Psoas muscle (tissue), 8 donors: ENCODE data around the gene PDGFC. TPM values are rescaled to one million over a fixed set of nuclear protein-coding genes. Genes with fewer than 3 reads are reported as not detected.

Experiments used
- ATAC-seq, 4 donors: fragments of 200-7000 bp; cut with Tn5 transposase; one replicate each; pipeline ENCODE4 v1.9.1; 2020; ENCODE audit warnings: moderate library complexity in 3 of 4, mild to moderate bottlenecking in 2 of 4
- DNase-seq, 2 donors: peaks; one replicate each; pipeline ENCODE4 v3.0.0-alpha.2; 2020
- H3K27ac ChIP-seq: fragments of 200-600 bp; one replicate; pipeline ENCODE4 v1.8.0; 2022
- H3K27me3 ChIP-seq, 3 donors: fragments of 200-600 bp in 1 of 3; one replicate each; pipeline versions ENCODE4 v1.6.1 to v1.8.0; 2013 to 2022; ENCODE audit warnings: low read length in 2 of 3, mild to moderate bottlenecking in 2 of 3, moderate library complexity in 1 of 3; ENCODE audit not compliant: insufficient read depth in 3 of 3
- H3K36me3 ChIP-seq, 2 donors: fragments of 200-600 bp in 1 of 2; one replicate each; pipeline versions ENCODE4 v1.6.1 to v1.8.0; 2013 to 2022; ENCODE audit warnings: low read depth in 1 of 2, mild to moderate bottlenecking in 1 of 2, moderate library complexity in 1 of 2; ENCODE audit not compliant: insufficient read depth in 1 of 2
- H3K4me1 ChIP-seq: fragments of 200-600 bp; one replicate; pipeline ENCODE4 v1.8.0; 2022
- H3K4me3 ChIP-seq: fragments of 200-600 bp; one replicate; pipeline ENCODE4 v1.8.0; 2022; ENCODE audit warnings: mild to moderate bottlenecking
- H3K9me3 ChIP-seq: fragments of 200-600 bp; one replicate; pipeline ENCODE4 v1.8.0; 2022
- WGBS, 3 donors: extraction: QIAGEN DNeasy Blood & Tissue Kit; methylation state at CpG; one replicate each; pipeline versions ENCODE4 v1.1.6 to v1.1.7; 2013; 5-methylcytosine and 5-hydroxymethylcytosine counted together
- intact Hi-C, 2 donors: fragments of 100-400 bp; cut with DNase I; formaldehyde crosslinking; loops; one replicate each; pipeline versions ENCODE4 v1.11.0 to v1.14.2; 2022
- polyA plus RNA-seq, 3 donors: library from polyadenylated mRNA; stranded (reverse); fragments of 200-250 nt; gene quantifications; one replicate each; pipeline ENCODE4 v1.2.3, GENCODE V29; 2013
- total RNA-seq, 4 donors: library from RNA; stranded (reverse); fragmentation: NEBNext Ultra II Directional in 2 of 4; extraction: Animal tissue kit (Norgen Biotek cat#: 25700) in 2 of 4; gene quantifications; one replicate each; pipeline versions ENCODE4 v1.2.1 to v1.2.4, GENCODE V29; 2021 to 2023
- TF ChIP-seq, protein P1 (sequence below): fragments of 200-600 bp; IDR thresholded peaks from one replicate; pipeline ENCODE4 v1.8.0; 2022; ENCODE audit warnings: antibody characterized with exemption
- donor health status: healthy with polysubstance abuse.
- donor health status: DM: no; HTN: no; CAD: no; lungs with moderate emphysema.
- donor health status: Bipolar disorder and iron deficiency.
- donor health status: healthy.
- donor health status: DM: yes; HTN: yes; CAD: no.
- donor health status: DM: no; HTN: no; CAD: no.
- donor health status: DM: no; HTN: no; CAD: no.
- donor health status: DM: yes; HTN: yes; CAD: no.

Gene PDGFC
- total and polyA plus RNA-seq, 7 donors = 2.2 to 19.8 (median 6.3) TPM

DNA sequence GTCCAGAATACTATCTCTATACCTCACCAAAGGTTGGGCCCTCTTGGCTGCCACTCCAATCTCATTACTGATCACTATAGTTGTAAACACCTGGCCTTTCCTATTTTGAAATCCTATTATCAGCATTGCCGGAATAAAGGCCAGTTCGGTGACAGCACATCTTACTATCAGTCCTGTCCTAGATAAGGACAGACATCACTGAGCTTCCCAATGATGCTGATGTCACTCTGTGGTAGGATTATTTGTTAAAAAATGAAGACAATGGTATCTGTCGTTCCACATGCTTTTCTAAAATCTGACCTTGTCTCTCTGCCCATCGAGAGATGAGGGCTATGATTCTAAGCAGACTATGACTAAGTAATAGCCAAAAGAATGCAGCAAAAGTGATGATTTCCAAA lies 260.4 kb downstream of the PDGFC start:
- H3K27me3 ChIP-seq = no peaks in the 10 kb centered on the region
- no peak overlapping the region for H3K27ac ChIP-seq
- TF ChIP-seq, protein P1, sequence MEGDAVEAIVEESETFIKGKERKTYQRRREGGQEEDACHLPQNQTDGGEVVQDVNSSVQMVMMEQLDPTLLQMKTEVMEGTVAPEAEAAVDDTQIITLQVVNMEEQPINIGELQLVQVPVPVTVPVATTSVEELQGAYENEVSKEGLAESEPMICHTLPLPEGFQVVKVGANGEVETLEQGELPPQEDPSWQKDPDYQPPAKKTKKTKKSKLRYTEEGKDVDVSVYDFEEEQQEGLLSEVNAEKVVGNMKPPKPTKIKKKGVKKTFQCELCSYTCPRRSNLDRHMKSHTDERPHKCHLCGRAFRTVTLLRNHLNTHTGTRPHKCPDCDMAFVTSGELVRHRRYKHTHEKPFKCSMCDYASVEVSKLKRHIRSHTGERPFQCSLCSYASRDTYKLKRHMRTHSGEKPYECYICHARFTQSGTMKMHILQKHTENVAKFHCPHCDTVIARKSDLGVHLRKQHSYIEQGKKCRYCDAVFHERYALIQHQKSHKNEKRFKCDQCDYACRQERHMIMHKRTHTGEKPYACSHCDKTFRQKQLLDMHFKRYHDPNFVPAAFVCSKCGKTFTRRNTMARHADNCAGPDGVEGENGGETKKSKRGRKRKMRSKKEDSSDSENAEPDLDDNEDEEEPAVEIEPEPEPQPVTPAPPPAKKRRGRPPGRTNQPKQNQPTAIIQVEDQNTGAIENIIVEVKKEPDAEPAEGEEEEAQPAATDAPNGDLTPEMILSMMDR = no peak
- no peak overlapping the region for H3K4me3 ChIP-seq
- ATAC-seq (no peak), DNase-seq (no peak)
- no peaks in the 10 kb centered on the region for H3K9me3 ChIP-seq
- no peaks in the 10 kb centered on the region for H3K4me1 ChIP-seq
- H3K36me3 ChIP-seq = no peaks in the 10 kb centered on the region
- intact Hi-C loops = no loop called here
- WGBS, 3 donors = 87 to 93% (median 88%) methylated on average over 4 of the region's 4 CpGs

Other genes starting within 250 kb of the PDGFC start
- 1 to 10 TPM; 1.2 to 5.6 (median 3.0) TPM for gene GLRB, start 104.4 kb upstream of the PDGFC start, total RNA-seq
- 1 to 10 TPM; 1.2 to 3.8 (median 1.4) TPM for gene GLRB, start 104.4 kb upstream of the PDGFC start, polyA plus RNA-seq
- gene GRIA2, start 248.9 kb upstream of the PDGFC start, total RNA-seq = 1 to 10 TPM in 1 of 4 donors, under 1 TPM in 2, not detected in 1; 0.09 to 3.0 (median 0.15) TPM
- gene GRIA2, start 248.9 kb upstream of the PDGFC start, polyA plus RNA-seq = under 1 TPM in 1 of 3 donors, not detected in 2; 0.09 TPM